Mesothelial cell of epicardium (in vitro differentiated cells): Measurements from ENCODE around the gene MAP7. TPM values are rescaled to one million over a fixed set of nuclear protein-coding genes. Genes with fewer than 3 reads are reported as not detected.

Experiments used
- DNase-seq, 2 experiments: peaks; one replicate each; pipeline ENCODE4 v3.0.0; 2021; ENCODE audit warnings: low spot score in 2 of 2; ENCODE audit not compliant: unreplicated experiment in 2 of 2
- H3K27ac Mint-ChIP-seq: 2 replicates; pipeline ENCODE4 v1.8.0; 2021; ENCODE audit warnings: mixed read lengths
- H3K27me3 Mint-ChIP-seq: 2 replicates; pipeline ENCODE4 v1.8.0; 2021; ENCODE audit warnings: low read depth, mixed read lengths
- H3K36me3 Mint-ChIP-seq: 2 replicates; pipeline ENCODE4 v1.8.0; 2021; ENCODE audit warnings: mixed read lengths
- H3K4me1 Mint-ChIP-seq: 2 replicates; pipeline ENCODE4 v1.8.0; 2021; ENCODE audit warnings: mixed read lengths
- H3K4me3 Mint-ChIP-seq: 2 replicates; pipeline ENCODE4 v1.8.0; 2021; ENCODE audit warnings: mild to moderate bottlenecking, moderate library complexity, mixed read lengths
- H3K9me3 Mint-ChIP-seq: 2 replicates; pipeline ENCODE4 v1.8.0; 2021; ENCODE audit warnings: mixed read lengths
- total RNA-seq: library from RNA; stranded (reverse); gene quantifications from 3 replicates; pipeline ENCODE4 v1.2.1, GENCODE V29; 2021
- TF ChIP-seq, protein P1 (sequence below): fragments of 200-600 bp; sonication (generic); IDR thresholded peaks from one replicate; pipeline ENCODE4 v1.5.0; 2021; ENCODE audit warnings: antibody characterized with exemption; ENCODE audit not compliant: unreplicated experiment

The MAP7 gene
- total RNA-seq, 1 donor from 2014 or later, result 15.1 TPM

DNA sequence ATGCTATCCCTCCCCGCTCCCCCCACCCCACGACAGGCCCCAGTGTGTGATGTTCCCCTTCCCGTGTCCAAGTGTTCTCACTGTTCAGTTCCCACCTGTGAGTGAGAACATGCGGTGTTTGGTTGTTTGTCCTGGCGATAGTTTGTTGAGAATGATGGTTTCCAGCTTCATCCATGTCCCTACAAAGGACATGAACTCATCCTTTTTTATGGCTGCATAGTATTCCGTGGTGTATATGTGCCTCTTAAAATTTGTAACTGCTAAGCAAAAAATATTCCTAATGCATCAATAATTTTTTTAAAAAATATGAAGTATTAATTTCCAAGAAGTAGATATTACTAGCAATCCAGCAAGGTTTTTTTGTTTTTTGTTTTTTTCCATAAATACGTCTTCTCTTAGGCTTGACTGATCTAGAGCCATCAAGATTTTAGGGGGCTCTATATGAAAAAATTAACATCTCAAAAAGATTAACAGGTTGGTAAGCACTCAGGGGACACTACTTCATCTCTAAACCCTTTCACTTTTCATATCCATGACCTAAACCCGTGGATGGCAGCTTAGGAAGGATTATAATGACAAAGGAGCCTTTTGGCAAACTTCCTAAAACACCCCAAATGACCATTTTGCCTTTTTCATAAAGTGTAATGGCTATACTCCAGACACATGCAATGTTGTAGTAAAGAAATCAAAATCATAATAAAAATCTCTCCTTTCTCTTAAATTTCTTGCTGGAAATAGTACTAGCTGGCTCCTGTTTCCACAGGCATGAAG, 14.2 kb downstream of the MAP7 start:
- TF ChIP-seq, protein P1, sequence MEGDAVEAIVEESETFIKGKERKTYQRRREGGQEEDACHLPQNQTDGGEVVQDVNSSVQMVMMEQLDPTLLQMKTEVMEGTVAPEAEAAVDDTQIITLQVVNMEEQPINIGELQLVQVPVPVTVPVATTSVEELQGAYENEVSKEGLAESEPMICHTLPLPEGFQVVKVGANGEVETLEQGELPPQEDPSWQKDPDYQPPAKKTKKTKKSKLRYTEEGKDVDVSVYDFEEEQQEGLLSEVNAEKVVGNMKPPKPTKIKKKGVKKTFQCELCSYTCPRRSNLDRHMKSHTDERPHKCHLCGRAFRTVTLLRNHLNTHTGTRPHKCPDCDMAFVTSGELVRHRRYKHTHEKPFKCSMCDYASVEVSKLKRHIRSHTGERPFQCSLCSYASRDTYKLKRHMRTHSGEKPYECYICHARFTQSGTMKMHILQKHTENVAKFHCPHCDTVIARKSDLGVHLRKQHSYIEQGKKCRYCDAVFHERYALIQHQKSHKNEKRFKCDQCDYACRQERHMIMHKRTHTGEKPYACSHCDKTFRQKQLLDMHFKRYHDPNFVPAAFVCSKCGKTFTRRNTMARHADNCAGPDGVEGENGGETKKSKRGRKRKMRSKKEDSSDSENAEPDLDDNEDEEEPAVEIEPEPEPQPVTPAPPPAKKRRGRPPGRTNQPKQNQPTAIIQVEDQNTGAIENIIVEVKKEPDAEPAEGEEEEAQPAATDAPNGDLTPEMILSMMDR, result no peak
- Mint-ChIP-seq H3K36me3 (peaks cover 1% of the 10 kb centered on the region), H3K27me3 (no peaks in the 10 kb centered on the region), H3K4me1 (peaks cover 6% of the 10 kb centered on the region), H3K4me3 (no peak overlapping the region), H3K27ac (peak overlapping the region; percentile 64), H3K9me3 (peaks cover 3% of the 10 kb centered on the region)
- DNase-seq, result no peak

DNA sequence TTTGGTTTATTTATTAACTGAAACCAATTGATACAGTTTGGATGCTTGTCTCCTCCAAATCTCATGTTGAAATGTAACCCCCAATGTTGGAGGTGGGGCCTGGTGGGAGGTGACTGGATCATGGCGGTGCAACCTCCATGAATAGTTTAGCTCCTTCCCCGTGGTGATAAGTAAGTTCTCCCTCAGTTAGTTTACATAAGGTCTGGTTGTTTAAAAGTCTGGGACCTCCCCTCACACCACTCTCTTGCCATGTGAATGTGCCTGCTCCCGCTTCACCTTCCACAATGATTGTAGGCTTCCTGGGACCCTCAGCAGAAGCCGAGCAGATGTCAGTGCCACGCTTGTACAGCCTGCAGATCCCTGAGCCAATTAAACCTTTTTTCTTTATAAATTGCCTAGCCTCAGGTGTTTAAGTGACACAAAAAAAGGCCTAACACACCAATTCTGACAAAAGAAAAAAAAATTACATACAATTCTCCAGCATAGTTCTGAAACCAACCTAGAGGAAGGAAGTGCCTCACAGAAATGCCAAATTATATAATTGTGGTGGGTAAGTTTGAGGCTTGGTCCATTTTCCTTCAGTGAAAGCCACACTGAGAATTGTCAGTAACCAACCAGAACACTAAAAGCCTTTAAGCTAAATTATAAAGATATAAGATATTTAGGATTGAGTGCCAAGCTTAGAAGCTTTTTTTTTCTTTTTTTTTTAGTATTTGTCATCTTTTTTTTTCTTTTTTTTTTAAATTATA, 15.0 kb downstream of the MAP7 start:
- Mint-ChIP-seq H3K27me3 (no peaks in the 10 kb centered on the region), H3K4me3 (no peak overlapping the region), H3K36me3 (peaks cover 1% of the 10 kb centered on the region), H3K4me1 (peaks cover 5% of the 10 kb centered on the region), H3K27ac (no peak overlapping the region), H3K9me3 (peaks cover 3% of the 10 kb centered on the region)
- TF ChIP-seq, protein P1, result no peak
- no peak for DNase-seq

DNA sequence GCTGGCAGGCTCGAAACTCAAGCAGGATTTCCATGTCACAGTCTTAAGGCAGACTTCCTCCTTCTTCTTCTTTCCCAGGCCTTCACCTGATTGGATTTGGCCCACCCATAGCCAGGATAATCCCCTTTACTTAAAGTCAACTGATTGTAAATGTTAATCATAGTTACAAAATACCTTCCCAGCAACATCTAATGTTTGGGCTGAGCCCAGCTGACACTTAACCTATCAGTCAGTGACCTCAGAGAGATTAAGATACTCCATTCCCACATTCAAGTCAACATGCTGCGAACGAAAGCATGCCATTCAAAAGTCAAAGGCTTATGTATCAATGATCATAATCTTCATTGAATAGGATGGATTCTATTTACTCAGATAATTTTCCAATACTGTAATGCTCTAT, 16.0 kb downstream of the MAP7 start:
- DNase-seq, result no peak
- H3K9me3 Mint-ChIP-seq, result peaks cover 3% of the 10 kb centered on the region
- H3K27me3 Mint-ChIP-seq, result no peaks in the 10 kb centered on the region
- H3K27ac Mint-ChIP-seq, result no peak overlapping the region
- H3K4me3 Mint-ChIP-seq, result no peak overlapping the region
- H3K36me3 Mint-ChIP-seq, result peaks cover 1% of the 10 kb centered on the region
- TF ChIP-seq, protein P1, result no peak
- H3K4me1 Mint-ChIP-seq, result no peaks in the 10 kb centered on the region

DNA sequence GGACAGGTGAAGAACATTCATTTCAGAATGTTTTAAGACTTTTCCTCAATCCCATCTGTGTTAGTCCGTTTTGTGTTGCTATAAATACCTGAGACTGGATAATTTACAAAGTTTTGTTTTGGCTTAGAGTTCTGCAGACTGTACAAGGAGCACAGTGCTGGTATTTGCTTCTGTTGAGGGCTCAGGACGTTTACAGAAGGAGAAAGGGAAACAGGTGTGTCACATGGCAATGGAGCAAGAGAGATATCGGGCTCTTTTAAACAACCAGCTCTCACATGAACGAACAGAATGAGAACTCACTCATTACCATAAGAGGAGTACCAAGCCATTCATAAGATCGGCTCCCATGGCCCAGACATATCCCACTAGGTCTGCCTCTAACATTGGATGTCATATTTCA, 16.7 kb downstream of the MAP7 start:
- no peaks in the 10 kb centered on the region for H3K27me3 Mint-ChIP-seq
- DNase-seq, result no peak
- no peaks in the 10 kb centered on the region for H3K4me1 Mint-ChIP-seq
- H3K27ac Mint-ChIP-seq, result no peak overlapping the region
- H3K9me3 Mint-ChIP-seq, result peaks cover 3% of the 10 kb centered on the region
- no peak overlapping the region for H3K4me3 Mint-ChIP-seq
- peaks cover 1% of the 10 kb centered on the region for H3K36me3 Mint-ChIP-seq
- TF ChIP-seq, protein P1, result no peak

DNA sequence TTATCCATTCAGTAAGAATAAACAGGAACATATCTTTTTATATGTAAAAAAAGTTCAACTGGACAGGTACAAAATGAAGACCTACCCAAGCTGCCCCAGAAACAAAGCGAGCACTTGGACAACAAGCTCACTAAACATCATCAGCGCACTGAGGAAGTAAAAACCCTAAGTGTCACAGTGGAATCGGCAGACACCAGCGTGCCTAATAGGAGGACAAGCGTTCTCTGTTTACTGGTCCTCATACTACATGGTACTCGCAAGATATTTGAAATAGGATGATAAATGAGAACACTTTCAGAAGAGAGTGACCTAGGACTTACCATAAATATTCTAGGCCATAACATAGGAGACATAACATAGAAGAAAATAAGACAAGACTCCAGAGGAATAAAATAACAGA, 18.2 kb downstream of the MAP7 start:
- DNase-seq, result no peak
- Mint-ChIP-seq H3K27me3 (no peaks in the 10 kb centered on the region), H3K36me3 (peaks cover 1% of the 10 kb centered on the region), H3K4me3 (no peak overlapping the region), H3K27ac (no peak overlapping the region), H3K4me1 (peaks cover 6% of the 10 kb centered on the region), H3K9me3 (peaks cover 3% of the 10 kb centered on the region)
- TF ChIP-seq, protein P1, result no peak
